Gastroesophageal sphincter (tissue), 4 donors: ENCODE measurements around the gene CD276. TPM values are rescaled to one million over a fixed set of nuclear protein-coding genes. Genes with fewer than 3 reads are reported as not detected.

Experiments used
- ATAC-seq: fragments of 150-250 bp; one replicate; pipeline ENCODE4 v1.9.1; 2016; ENCODE audit warnings: mild to moderate bottlenecking, moderate library complexity
- H3K27ac ChIP-seq, 4 donors: fragments of 200-600 bp; sonication (generic) in 3 of 4; 1 replicate in 3 of 4; 2 replicates in 1 of 4; pipeline ENCODE4 v1.5.1; 2016 to 2019
- H3K27me3 ChIP-seq: fragments of 200-600 bp; sonication (generic); one replicate; pipeline ENCODE4 v1.5.1; 2019
- H3K36me3 ChIP-seq, 2 donors: fragments of 200-600 bp; sonication (generic); one replicate each; pipeline ENCODE4 v1.5.1; 2019; ENCODE audit warnings: control low read depth in 1 of 2
- H3K4me1 ChIP-seq, 3 donors: fragments of 200-600 bp; sonication (generic); 1 replicate in 2 of 3; 2 replicates in 1 of 3; pipeline ENCODE4 v1.5.1; 2016 to 2019; ENCODE audit warnings: control low read depth in 2 of 3
- H3K4me3 ChIP-seq, 2 donors: fragments of 200-600 bp; sonication (generic); one replicate each; pipeline ENCODE4 v1.5.1; 2019; ENCODE audit warnings: mild to moderate bottlenecking in 1 of 2, moderate library complexity in 1 of 2
- H3K9me3 ChIP-seq, 3 donors: fragments of 200-600 bp; sonication (generic); one replicate each; pipeline ENCODE4 v1.5.1; 2017 to 2019; ENCODE audit warnings: control low read depth in 2 of 3
- CTCF ChIP-seq, 4 experiments: fragments of 200-600 bp in 2 of 4; fragments of 450-650 bp in 2 of 4; sonication (generic) in 1 of 4; IDR thresholded peaks; one replicate each; pipeline ENCODE4 v1.5.1; 2017 to 2019; ENCODE audit warnings: antibody characterized with exemption in 4 of 4, mild to moderate bottlenecking in 2 of 4, moderate library complexity in 2 of 4
- EP300 ChIP-seq: sonication (generic); formaldehyde crosslinking; IDR thresholded peaks from one replicate; pipeline ENCODE4 v1.6.1; 2017; ENCODE audit warnings: antibody characterized with exemption, mild to moderate bottlenecking
- POLR2A ChIP-seq, 2 donors: fragments of 450-650 bp; IDR thresholded peaks; one replicate each; pipeline ENCODE4 v1.6.1; 2017; ENCODE audit warnings: antibody characterized with exemption in 2 of 2, mild to moderate bottlenecking in 2 of 2, moderate library complexity in 1 of 2
- POLR2AphosphoS5 ChIP-seq: sonication (generic); formaldehyde crosslinking; IDR thresholded peaks from one replicate; pipeline ENCODE4 v1.6.1; 2017; ENCODE audit warnings: antibody characterized with exemption
- WGBS, 2 donors: methylation state at CpG; one replicate each; pipeline ENCODE4 v1.1.5; 2018; ENCODE audit warnings: low coverage in 1 of 2; 5-methylcytosine and 5-hydroxymethylcytosine counted together
- total RNA-seq, 4 donors: library from RNA; depleted of rRNA; stranded (reverse); fragments of >200 nt; gene quantifications; one replicate each; pipeline ENCODE4 v1.1.0, GENCODE V29; 2016

The CD276 gene
- total RNA-seq, 4 donors from 2014 or later, result 34.7 to 61.5 (median 48.0) TPM

GRCh38 chr15:73686781-73687256, 2.6 kb downstream of the CD276 start:
- Histone ChIP-seq H3K4me1 (peaks cover 0 to 84% (median 39%) of the 10 kb centered on the region in 3 donors), H3K9me3 (no peaks in the 10 kb centered on the region), H3K36me3 (no peaks in the 10 kb centered on the region), H3K4me3 (no peak overlapping the region), H3K27me3 (no peaks in the 10 kb centered on the region), H3K27ac (peak overlapping the region in 3 of 4 donors; percentile 24 to 87 (median 44))
- TF ChIP-seq POLR2A (IDR thresholded peaks at IDR 0.05), result no peak
- TF ChIP-seq EP300, result no peak
- TF ChIP-seq POLR2AphosphoS5, result peak; percentile 9
- ATAC-seq, result peak; percentile 16
- 22 to 36% methylated on average over 2 to 4 of the region's 4 CpGs for WGBS, 2 donors

- no peak for ATAC-seq
- Histone ChIP-seq H3K27ac (peak overlapping the region in 3 of 4 donors; percentile 24 to 87 (median 44)), H3K9me3 (no peaks in the 10 kb centered on the region), H3K4me3 (no peak overlapping the region), H3K36me3 (no peaks in the 10 kb centered on the region), H3K27me3 (no peaks in the 10 kb centered on the region), H3K4me1 (peaks cover 0 to 88% (median 41%) of the 10 kb centered on the region in 3 donors)
- WGBS, 2 donors, result 100% methylated on average over 1 of the region's 2 CpGs; no CpG with 5 or more reads in 1 of the 2 donors
- TF ChIP-seq POLR2A (IDR thresholded peaks at IDR 0.05) (no peak), CTCF (IDR thresholded peaks at IDR 0.05) (no peak), EP300 (no peak), POLR2AphosphoS5 (no peak)
These were observed 3.2 kb downstream of the CD276 start for GRCh38 chr15:73687351-73687750.

- Histone ChIP-seq H3K4me1 (peaks cover 0 to 86% (median 41%) of the 10 kb centered on the region in 3 donors), H3K9me3 (no peaks in the 10 kb centered on the region), H3K36me3 (no peaks in the 10 kb centered on the region), H3K27ac (peak overlapping the region in 2 of 4 donors; percentile 5 to 33), H3K27me3 (no peaks in the 10 kb centered on the region), H3K4me3 (no peak overlapping the region)
- ATAC-seq, result no peak
- no peak for TF ChIP-seq POLR2AphosphoS5
- TF ChIP-seq CTCF (IDR thresholded peaks at IDR 0.05), result no peak
- no peak for TF ChIP-seq EP300
- TF ChIP-seq POLR2A (IDR thresholded peaks at IDR 0.05), result no peak
- WGBS, 2 donors, result 67 to 90% methylated on average over 1 to 4 of the region's 6 CpGs
These were observed 4.3 kb downstream of the CD276 start for GRCh38 chr15:73688455-73688854.

- Histone ChIP-seq H3K4me3 (no peak overlapping the region), H3K27me3 (no peaks in the 10 kb centered on the region), H3K36me3 (no peaks in the 10 kb centered on the region), H3K27ac (peak overlapping the region in 1 of 4 donors; percentile 12), H3K9me3 (no peaks in the 10 kb centered on the region), H3K4me1 (peaks cover 0 to 86% (median 54%) of the 10 kb centered on the region in 3 donors)
- peak; percentile 76 for ATAC-seq
- 36 to 39% methylated on average over 4 to 6 of the region's 6 CpGs for WGBS, 2 donors
- TF ChIP-seq CTCF (IDR thresholded peaks at IDR 0.05), result peak in 1 of 4 experiments; percentile 40
- TF ChIP-seq POLR2A (IDR thresholded peaks at IDR 0.05), result no peak
These were observed 7.2 kb downstream of the CD276 start for GRCh38 chr15:73691396-73691795.

GRCh38 chr15:73694419-73694818, 10.2 kb downstream of the CD276 start:
- Histone ChIP-seq H3K9me3 (no peaks in the 10 kb centered on the region), H3K36me3 (peaks cover 0 to 15% of the 10 kb centered on the region in 2 donors), H3K4me3 (no peak overlapping the region), H3K27me3 (no peaks in the 10 kb centered on the region), H3K4me1 (peaks cover 0 to 74% (median 52%) of the 10 kb centered on the region in 3 donors), H3K27ac (no peak overlapping the region)
- no peak for TF ChIP-seq CTCF (IDR thresholded peaks at IDR 0.05)
- ATAC-seq, result no peak
- WGBS, 2 donors, result 19 to 36% methylated on average over 3 to 4 of the region's 5 CpGs
